Dermis blood vessel endothelial cell (primary cell): ENCODE results near the gene VOPP1. TPM values are rescaled to one million over a fixed set of nuclear protein-coding genes. Genes with fewer than 3 reads are reported as not detected.

Source experiments
- DNase-seq: peaks from one replicate; pipeline ENCODE4 v3.0.0; 2010
- total RNA-seq: library from RNA; depleted of rRNA; stranded (reverse); fragments of >200 nt; gene quantifications from 2 replicates; pipeline ENCODE4 v1.2.3, GENCODE V29; 2014

Gene VOPP1
- total RNA-seq, 1 donor from 2014 or later: 140 TPM

DNA sequence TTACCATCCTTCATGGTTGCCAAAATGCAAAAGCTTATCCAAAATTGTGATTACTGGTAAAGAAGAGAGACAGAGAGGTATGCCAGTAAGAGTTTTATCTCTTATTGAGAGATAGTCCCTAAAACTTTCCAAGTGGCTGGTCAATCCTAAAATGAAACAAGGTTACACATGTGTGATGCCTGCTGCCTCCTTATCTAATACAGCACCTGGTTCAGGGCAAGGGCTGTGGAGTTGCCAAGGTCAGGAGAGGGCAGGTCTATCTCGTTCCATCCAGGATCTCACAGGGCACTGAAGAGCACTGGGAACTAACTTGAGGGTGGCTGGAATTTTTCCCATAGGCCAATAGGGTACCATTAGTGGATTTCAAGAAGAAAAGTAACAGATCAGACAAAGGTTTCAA lies 18.3 kb downstream of the VOPP1 start:
- peak; percentile 26 for DNase-seq

DNA sequence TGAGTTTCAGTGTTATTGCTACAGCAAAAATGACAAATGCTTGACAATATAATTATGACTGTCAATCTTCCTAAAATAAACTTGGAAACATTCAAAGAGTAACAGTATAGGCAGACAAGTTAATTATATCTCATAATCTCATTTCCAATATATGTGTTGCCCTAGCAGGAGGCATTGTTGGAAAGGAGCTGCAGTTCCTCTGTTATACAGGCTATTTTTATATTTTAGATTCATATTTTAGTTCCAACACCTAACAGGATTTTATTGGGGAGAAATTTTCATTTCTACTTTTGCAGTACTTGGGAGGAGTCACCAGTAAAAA lies 19.3 kb downstream of the VOPP1 start:
- no peak for DNase-seq

DNA sequence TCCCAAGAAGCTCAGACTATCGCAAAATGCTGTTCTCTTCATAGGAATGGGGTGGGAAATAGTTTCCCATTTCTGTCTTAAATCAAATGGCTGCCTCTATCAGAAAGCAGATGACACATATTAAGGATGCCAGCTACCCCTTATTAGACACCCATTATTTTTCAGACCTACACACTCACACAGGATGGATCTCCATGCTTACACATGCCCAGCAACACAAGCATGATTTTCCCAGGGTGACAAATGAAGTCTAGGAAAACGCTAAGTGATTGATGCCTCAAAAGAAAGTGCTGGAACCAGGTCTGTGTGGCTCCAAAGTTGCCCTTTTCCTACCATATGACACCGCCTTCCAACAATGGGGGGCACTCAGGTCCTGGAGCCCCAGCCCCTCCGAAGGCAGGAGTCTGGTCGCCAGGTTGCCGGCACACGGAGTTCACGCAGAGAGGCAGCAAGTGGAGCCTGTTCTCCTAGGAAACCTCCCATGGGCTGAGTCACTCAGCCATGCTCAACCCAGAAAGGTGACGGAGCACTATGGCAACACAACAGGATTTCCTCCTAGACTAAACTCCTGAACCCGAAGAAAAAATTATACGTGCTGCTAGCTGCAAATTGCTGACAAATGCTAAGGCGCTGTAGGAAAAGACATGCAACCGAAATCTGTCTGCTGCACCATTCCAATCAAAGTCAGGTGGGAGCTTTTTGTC lies 19.8 kb downstream of the VOPP1 start:
- peak; percentile 96 for DNase-seq

DNA sequence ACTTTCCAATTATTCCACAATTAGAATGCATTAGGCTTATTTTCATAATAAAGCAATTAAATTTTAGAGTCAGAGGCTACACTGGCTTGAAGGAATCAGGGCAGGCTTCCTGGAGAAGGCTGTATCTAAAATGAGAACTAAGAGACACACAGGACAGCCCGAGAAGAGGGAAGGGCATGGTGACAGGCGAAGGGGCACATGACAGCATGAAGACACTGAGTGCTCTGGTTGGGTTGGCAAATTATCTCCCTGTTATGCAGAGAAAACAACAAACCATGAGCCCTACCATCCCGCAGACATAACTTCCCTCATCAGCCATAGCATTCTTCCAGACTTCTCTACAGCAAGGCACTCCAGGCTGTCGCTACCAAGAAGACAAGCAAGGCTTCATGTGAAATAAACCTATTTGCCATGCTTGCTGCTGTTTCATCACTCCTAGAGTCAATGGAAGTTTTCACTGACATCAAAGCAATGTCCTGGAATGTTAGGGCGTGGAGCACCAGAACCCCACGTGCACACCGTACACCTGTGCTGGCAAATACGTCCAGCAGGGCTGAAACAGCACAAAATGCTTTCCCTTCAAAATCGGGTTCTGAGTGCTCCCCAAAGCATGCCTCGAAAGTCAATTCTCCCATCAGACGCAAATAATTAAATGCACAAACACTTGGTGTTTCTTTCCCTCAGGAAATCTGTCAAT lies 21.3 kb downstream of the VOPP1 start:
- DNase-seq: no peak

DNA sequence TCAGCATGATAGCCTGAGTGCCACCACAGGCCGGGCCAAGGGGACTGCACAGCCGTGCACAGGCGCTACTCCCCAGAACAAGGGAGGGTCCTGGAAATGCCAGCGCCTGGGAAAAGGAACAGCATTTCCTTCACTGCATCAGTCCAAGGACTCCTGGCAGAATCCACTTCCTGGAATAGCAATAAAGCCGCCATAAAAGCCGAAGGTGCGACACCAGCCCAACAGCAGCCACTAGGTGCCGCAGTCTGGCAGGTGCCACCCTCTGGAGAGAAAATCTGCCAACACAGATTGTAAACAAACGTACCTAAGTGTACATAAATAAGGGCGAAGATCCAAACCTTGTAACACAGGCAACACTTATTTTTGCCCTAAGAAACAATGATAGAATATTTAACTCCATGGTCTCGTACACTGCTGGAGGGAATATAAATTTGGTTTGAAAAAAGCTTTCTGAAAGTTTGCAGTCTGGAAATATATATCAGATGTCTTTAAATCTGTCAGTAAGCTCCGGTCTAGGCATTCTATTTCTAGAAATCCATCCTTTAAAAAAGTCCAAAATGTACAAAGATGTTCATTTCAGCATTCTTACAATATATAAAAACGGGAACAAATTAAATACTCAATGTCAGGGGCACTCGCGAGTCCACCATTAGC lies 22.2 kb downstream of the VOPP1 start:
- peak; percentile 81 for DNase-seq

DNA sequence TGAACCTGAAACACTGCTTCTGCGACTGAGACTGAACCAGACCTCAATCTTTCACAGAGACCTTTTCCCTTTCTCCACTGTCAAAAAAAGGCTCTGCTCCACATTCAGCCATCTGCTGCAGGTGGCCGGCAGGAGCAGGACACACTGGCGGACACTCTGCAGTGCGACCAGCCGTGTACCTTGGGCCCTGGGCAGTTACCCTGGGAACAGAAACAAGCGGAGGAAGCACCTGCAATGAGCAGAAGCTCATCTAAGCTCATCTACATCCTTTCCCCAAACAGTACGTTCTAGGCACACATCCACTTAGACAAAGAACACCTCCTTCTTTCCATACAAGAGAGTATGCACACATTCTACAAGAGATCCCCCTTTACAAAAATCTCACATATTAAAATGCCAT lies 22.8 kb downstream of the VOPP1 start:
- peak; percentile 55 for DNase-seq

DNA sequence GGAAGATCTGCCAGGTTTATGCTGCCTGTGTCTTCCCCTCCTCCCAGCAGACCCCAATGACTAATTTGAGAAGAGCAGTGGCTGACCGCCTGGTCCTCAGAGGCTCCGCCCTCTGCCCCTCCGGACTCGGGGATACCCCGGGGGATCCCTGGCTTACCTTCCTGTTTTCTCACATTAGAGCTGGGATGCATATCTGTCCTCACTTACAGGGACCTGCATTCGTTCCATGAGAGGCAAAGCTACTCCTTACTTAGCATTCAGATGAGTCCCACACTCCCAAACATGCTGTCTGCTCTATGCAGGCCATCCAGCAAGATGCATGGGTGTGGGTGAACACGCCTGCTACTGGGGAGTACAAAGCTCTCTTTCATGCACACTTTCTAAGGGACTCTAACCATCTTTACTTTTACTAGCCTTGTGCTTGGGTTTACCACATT lies 24.0 kb downstream of the VOPP1 start:
- DNase-seq: no peak

DNA sequence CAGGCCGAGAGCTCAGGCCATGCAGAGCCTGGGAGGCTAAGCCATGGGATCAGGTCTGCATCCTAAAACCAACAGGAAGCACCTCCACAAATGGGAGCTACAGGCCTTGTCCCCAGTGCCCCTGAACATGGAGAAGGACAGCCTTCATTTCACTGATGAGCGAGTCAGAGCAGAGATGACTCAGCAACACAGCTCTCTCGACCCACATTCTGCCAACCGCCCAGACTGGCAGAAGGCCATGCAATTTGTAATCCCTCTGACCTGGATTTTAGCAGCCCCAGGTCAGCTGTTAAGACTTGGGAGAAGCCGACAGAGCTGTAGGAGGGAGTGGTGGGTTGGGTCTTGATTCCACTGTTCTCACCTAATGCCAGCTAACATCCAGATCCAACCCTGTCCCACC lies 25.5 kb downstream of the VOPP1 start:
- DNase-seq: peak; percentile 85

DNA sequence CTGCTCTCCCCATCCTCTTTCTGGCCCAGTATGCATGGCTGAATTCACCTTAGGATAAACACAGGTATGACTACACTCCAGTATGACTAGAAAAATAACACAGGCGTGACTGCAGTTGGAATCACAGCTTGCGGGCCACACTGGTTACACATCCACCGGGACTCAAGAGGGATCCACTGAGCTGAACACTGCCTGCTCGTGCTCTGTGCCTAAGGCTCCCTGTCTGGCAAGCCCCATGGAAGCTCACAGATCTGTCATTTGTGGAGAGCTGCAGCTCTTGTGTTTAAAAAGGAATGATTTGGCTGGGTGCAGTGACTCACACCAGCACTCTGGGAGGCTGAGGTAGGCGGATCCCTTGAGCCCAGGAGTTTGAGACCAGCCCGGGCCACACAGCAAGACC lies 26.8 kb downstream of the VOPP1 start:
- no peak for DNase-seq

DNA sequence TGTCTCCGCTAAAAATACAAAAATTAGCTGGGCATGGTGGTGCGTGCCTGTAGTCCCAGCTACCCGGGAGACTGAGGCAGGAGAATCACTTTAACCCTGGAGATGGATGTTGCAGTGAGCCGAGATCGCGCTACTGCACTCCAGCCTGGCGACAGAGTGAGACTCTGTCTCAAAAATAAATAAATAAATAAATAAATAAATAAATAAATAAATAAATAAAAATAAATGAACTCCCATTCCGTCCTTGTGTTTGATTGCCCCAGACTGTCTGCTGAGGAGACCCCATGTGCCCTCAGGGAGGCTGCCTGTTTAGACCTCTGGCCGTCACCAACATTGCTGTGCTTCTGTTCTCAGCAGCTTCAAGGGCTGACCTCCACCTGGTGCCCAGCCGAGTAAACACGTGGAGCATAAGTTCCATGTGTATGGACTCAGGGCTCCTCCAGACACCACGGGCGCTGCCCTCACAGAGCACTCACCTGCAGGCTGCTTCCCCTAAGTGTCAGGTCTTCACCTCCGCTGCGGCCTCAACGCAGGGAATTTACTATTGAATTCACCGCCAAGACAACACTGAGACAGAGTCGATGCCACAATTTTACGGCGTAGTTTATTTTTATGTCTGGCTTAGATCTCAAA lies 32.0 kb downstream of the VOPP1 start:
- DNase-seq: no peak

DNA sequence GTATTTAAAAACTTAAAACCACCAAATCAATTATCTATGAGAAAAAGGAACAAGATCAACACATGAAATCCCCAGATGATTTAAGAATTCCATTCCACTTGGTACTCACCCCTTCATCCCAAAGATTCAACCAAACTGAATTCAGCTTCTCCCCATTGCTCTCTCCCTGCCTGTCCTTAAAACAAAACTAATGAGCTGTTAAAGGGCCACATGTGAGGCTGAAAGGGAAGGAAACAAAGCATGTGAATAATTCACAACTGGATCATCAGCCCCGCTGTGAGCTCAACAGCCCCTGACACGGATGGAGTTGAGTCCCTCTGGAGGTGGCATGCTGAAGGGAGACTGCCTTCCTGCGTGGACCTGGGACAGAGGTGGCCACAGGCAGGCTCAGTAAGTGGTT lies 32.9 kb downstream of the VOPP1 start:
- DNase-seq: peak; percentile 19

DNA sequence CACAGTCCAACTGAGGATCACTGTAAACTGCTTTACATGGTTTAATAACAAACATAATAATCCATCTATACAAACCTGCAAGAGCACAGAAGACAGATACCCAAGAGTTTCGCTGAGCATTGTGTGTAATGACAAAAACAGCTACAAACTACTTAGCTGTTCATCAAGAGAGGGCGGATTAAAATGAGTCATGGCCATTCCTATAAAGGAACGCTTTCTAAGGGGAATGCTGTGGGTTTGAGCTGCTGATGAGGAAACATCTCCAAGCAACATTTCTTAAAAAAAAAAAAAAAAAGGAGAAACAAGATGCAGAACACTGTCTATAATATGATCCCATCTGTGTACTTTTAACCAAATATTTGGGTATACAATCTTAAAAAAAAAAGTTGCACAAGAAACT lies 33.8 kb downstream of the VOPP1 start:
- DNase-seq: no peak

DNA sequence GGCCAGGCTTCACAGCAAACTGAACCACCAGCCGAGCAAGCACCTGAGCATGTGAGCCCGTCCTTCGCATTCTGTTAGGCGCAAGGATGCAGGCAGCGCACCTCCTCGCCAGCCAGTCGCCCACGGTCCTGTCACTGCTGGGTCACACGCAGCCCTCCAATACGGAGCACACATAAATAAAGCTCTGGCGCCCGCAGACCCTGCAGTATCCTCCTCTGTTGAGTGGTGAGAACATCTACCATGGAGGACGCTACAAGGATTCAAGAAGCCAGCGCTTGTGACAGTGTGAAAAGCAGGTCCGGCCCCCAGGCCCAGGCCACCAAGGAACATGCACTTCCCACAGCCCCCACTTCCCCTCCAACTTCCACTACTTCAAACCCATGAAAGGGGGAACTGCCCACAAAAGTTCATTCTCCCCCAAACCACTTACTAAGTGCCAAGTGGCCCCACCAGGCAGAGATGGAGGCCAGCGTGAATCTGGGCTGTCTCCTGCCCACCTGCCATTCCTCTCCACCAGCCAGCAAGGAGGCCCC lies 34.8 kb downstream of the VOPP1 start:
- no peak for DNase-seq

DNA sequence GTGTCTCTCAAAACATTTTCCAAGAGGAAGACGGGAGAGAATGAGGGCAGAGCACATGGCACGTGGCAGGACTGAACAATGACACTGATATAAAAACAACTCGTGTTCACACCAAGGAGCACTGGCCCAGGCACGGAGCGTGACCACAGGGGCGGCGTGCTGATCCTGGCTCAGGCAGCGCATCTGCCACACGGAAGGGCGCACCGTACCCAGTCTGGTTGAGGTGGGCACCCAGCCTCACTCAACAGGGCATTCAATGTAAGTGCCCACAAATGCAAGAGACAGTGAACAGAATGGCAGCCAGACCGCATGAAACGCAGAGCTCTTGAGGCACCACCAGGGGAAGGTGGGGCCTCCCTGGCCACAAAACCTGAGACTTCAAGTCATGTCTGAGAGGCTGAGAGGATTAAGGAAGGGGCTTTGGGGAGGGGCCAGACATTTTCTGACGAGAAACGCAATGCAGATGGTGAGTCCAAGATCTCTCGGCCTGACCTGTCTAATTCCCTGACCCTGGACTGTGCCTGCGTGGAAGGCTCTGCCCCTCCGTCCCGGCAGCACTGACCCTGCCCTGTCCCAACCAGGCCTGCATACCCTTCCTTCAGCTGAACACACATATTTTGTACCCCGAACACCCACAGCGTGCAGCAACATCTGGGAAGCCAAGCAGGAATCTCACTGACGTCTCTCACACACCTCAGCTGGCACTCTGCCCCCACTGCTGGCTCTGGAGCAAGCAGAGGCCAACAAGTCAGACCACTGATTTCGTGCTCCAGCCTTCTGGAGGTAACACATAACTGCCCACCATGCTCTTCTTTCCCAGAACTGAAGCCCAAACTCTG lies 35.5 kb downstream of the VOPP1 start:
- DNase-seq: no peak

DNA sequence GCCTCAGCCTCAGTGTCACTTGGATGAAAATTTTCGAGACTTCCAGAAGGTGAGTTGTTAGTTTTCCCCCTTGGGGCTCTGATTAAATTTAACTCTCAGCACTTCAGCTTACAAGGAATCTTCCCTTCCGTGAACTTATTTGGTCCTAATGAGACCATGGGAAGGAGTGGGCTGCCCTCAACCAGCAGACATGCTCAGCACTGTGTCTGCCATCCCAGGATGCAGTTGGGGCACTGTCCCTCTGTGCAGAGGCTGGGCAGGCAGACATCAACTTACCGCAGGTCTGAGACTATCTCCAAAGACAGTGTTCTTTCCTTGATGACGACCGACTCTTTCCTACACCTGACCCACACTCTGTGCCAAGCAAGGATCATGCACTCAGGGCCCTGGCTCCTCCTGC lies 36.7 kb downstream of the VOPP1 start:
- no peak for DNase-seq

DNA sequence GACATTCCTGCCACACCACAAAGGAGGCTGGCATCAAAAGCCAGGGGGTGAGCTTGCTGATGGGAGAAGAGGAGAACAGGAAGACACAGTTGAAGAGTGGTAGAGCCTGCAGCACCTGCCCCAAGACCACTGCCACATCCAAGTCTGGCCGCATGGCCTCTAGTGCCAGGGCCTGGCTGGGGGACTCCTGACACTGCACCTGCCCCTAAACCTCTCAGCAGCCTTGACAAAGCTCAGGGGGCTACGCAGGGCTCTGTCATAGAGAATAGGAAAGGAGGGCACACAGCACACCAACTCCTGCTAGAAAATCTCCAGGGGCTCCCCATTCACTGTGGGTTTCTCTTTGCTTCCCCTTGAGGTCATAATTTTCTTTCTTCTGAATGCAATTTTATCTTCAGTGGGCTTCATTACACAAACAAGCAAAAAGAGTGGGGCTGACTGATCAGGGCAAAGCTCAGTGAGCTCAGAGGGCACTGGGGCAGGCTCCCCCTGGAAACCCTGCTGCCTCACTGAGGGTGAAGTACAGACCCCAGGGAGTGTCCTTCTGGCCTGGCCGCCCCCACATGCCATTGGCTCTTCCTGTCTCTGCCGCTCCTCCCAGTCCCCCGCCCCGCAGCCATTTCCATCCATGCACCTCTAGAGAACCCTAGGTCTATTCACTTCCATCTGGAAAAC lies 37.2 kb downstream of the VOPP1 start:
- DNase-seq: no peak

DNA sequence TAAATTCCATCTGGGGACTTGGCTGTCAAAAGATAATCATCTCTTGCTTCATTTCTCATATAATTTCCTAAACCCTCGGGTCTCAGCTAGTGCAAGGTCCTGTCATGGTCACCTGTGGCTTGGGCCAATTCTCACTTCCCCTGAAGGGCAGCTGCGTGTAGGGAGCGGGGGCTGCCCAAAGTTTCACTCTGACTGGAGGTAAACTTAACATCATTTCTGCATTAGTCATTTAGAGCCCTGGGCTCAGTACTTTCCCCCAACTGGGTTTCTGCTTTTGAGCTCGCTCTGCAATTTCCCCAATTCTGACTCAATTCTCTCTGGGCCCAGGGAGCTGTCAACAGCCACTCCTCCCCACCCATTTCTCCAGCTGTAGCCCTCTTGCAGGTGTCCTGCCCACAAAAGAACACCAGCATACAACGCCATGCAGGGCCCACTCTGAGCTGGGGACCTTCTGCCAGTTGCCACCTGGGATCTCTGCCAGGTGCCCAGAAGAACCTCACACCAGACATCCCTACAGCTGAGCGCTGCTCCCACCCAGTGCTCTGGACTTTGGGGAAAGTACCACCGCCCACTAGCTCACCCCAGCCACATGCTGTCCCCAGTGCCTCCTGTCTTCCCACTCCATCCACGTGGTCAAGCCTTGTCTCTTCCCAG lies 37.9 kb downstream of the VOPP1 start:
- peak; percentile 26 for DNase-seq

DNA sequence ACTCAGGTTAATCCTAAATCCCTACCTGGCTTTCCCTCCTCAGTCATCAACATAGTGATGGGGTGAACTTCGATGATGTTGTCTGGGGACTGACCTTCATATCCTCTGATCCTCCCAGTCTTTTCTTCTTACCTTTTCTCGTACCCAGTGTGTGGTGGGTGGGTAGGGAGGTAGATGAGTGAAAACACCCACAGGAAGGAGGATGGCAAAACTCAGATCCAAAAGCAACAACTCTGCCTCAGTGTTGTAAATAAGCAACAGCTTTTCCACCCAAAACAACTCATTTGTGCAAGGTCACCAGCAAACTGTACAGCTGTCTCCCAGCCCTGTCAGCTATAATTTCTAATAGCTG lies 38.6 kb downstream of the VOPP1 start:
- no peak for DNase-seq

DNA sequence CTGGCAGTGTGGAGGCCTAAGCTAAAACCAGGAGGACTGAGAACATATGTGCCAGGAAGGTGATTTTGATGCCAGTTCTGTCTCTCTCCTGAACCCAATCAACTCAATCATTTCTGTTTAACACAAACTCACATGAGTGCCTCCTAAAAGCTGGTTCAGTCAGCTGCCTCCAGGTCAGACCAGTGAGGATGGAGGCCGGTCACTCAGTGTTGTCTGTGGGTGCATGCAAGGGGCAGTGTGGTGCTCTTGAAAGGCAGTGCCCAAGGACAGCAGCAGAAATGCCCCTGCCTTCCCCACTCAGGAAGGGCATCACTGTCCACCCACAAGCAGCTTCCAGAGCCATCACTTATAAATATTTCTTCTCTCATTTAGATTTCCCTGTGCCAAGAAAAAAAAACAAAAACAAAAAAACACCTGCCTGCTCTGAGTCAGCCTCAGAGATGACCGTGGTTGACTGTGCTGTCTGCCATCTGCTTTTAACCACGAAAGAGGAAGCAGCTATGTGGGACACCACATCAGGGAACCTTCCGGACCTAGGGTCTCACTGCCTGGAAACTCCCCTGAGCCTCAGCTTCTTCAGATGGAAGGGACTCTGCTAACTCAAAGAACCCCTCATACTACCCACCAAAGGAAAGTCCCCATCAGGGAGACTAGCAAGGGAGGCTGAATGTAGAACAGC lies 39.1 kb downstream of the VOPP1 start:
- peak; percentile 63 for DNase-seq

DNA sequence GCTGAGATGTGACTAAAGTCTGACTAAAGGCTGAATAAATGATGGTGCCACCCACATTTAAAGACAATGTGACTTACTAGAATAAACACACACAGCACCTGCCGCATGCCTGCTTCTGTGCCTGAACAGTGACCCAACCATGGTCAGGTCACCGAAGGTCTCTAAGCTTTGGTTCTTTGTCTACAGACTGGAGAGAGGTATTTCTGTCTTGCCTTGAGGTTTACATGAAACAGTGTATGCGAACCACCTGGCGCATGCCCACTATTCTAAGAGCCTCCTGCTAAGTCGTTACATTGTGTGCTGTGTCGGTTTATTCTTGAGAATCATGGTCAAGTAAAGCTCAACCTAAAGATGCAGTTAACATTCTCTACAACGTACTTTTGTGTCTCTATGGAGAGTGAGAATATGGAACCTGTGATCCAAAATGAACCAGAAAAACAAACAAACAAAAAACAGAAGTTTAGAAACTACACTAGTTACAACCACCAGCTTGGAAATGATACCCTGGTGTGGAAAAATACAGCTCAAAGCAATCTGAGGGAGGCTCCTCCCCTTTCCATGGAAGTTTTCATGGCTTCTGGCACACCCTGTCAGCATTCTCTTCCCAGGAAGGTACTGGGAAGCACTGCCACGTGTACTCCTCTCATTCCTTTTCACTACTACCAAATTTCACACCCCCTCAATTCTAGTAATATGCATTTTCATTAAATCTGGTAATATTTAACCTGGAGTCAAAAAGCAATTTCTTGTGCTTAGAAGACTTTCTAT lies 40.0 kb downstream of the VOPP1 start:
- DNase-seq: peak; percentile 28
